ENCODE results near the gene BICC1. TPM values are rescaled to one million over a fixed set of nuclear protein-coding genes. Genes with fewer than 3 reads are reported as not detected.

The BICC1 gene
- total and polyA plus RNA-seq, 2 of the 8 experiments (the other 6 are each of a cell fraction or from before 2014, with no cell fraction given) = 0.20 to 0.73 TPM

DNA sequence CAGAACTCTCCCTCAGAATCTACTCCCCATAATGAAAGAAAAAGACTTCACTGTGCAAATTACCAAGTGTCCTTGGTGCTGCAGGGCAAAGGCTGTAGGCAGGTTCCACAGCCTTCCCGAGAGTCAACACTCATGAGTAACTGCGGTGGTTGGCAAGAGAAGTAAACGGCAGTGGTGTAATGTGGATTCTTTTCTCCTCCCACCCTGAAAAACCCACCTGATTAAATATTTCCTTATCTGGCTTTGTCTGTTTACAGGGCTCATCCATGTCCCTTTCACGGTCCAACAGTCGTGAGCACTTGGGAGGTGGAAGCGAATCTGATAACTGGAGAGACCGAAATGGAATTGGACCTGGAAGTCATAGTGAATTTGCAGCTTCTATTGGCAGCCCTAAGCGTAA lies 300.9 kb downstream of the BICC1 start:
- Histone ChIP-seq H4K20me1 (replicated peaks in 1 of 2; ENCODE audit: control insufficient read depth in 1 of 2, insufficient read depth in 2 of 2, low read length in 2 of 2) (no peaks in the 10 kb centered on the region), H2BK12ac (ENCODE audit: low read depth, low read length) (no peak overlapping the region), H4K8ac (ENCODE audit: extremely low read depth, insufficient read depth, low read length) (no peak overlapping the region), H3K79me2 (ENCODE audit: control insufficient read depth in 1 of 2, insufficient read depth in 2 of 2, low read length in 2 of 2) (no peaks in the 10 kb centered on the region), H2BK120ac (replicated peaks; ENCODE audit: low read depth, low read length) (no peak overlapping the region), H4K91ac (replicated peaks; ENCODE audit: insufficient read length, low read length) (no peak overlapping the region), H3K14ac (ENCODE audit: insufficient read length) (no peak overlapping the region), H2BK5ac (ENCODE audit: low read depth, low read length) (no peak overlapping the region), H3K18ac (ENCODE audit: extremely low read depth, low read length) (no peak overlapping the region), H3K23me2 (ENCODE audit: low read depth, low read length) (no peaks in the 10 kb centered on the region; the same call in 1 of the 2 replicates), H2AFZ (ENCODE audit: low read length) (no peak overlapping the region), H3K23ac (ENCODE audit: insufficient read length) (no peak overlapping the region), H3K36me3 (ENCODE audit: control insufficient read depth in 2 of 4, insufficient read depth in 4 of 4, low read length in 3 of 4) (no peaks in the 10 kb centered on the region), H2BK15ac (ENCODE audit: low read length) (no peak overlapping the region), H3K27me3 (replicated peaks in 1 of 4; ENCODE audit: control insufficient read depth in 3 of 4, extremely low read depth in 1 of 4, insufficient read depth in 3 of 4, low read length in 3 of 4) (no peaks in the 10 kb centered on the region), H3K56ac (replicated peaks; ENCODE audit: insufficient read length, low read depth, low read length) (no peak overlapping the region), H3K27ac (ENCODE audit: low read depth, low read length) (no peak overlapping the region), H3K9me3 (ENCODE audit: insufficient read depth in 2 of 2, low read depth in 1 of 2, low read length in 1 of 2) (no peaks in the 10 kb centered on the region), H3K4me3 (ENCODE audit: extremely low read depth in 1 of 4, insufficient read depth in 2 of 4, low read depth in 3 of 4, low read length in 4 of 4) (no peak overlapping the region), H3K9ac (replicated peaks in 1 of 4; ENCODE audit: extremely low read depth in 1 of 4, low read depth in 3 of 4, low read length in 3 of 4) (no peak overlapping the region), H3K4me2 (ENCODE audit: insufficient read depth in 1 of 2, low read depth in 2 of 2, low read length in 2 of 2) (no peak overlapping the region), H4K5ac (ENCODE audit: insufficient read length, low read depth, low read length) (no peak overlapping the region), H3K79me1 (ENCODE audit: low read depth, low read length) (no peaks in the 10 kb centered on the region), H3K4ac (replicated peaks; ENCODE audit: insufficient read length, low read depth, low read length) (no peak overlapping the region), H2BK20ac (ENCODE audit: low read length) (no peak overlapping the region), H3K4me1 (replicated peaks in 1 of 4; ENCODE audit: control insufficient read depth in 3 of 4, insufficient read depth in 4 of 4, low read length in 3 of 4) (no peaks in the 10 kb centered on the region), H2AK5ac (ENCODE audit: low read depth, low read length) (no peak overlapping the region)
- 90% methylated on average over 8 of the region's 8 CpGs; no CpG with 5 or more reads in 1 of the 2 experiments for WGBS, 2 experiments (ENCODE audit: extremely low coverage in 1 of 2, insufficient coverage in 1 of 2, insufficient read length in 1 of 2, insufficient replicate concordance in 2 of 2, low coverage in 1 of 2, low lambda C conversion rate in 2 of 2, missing lambda C conversion rate in 1 of 2)
- no peak for FAIRE-seq
- ChIA-PET POLR2A (ENCODE audit: partially characterized antibody) (no interaction called here), CTCF (ENCODE audit: partially characterized antibody) (interaction anchor here (1.6 kb wide), 1 partner anchor 30 kb away, joined by 3 read pairs; no protein-coding TSS in a partner anchor)
- no peak for DNase-seq (ENCODE audit: low read depth in 1 of 2, low spot score in 2 of 2)
- no peak for TF ChIP-seq TAF7 (optimal IDR thresholded peaks at IDR 0.05; ENCODE audit: borderline replicate concordance, low read depth, low read length)
- TF ChIP-seq, protein P1, sequence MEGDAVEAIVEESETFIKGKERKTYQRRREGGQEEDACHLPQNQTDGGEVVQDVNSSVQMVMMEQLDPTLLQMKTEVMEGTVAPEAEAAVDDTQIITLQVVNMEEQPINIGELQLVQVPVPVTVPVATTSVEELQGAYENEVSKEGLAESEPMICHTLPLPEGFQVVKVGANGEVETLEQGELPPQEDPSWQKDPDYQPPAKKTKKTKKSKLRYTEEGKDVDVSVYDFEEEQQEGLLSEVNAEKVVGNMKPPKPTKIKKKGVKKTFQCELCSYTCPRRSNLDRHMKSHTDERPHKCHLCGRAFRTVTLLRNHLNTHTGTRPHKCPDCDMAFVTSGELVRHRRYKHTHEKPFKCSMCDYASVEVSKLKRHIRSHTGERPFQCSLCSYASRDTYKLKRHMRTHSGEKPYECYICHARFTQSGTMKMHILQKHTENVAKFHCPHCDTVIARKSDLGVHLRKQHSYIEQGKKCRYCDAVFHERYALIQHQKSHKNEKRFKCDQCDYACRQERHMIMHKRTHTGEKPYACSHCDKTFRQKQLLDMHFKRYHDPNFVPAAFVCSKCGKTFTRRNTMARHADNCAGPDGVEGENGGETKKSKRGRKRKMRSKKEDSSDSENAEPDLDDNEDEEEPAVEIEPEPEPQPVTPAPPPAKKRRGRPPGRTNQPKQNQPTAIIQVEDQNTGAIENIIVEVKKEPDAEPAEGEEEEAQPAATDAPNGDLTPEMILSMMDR (IDR thresholded peaks at IDR 0.05; ENCODE audit: control extremely low read depth in 1 of 3, insufficient read depth in 1 of 3, low read depth in 1 of 3, low read length in 3 of 3) = no peak
- TF ChIP-seq SIN3A (conservative IDR thresholded peaks at IDR 0.05 in 1 of 2, IDR thresholded peaks at IDR 0.05 in 1 of 2; ENCODE audit: low read depth in 1 of 2, low read length in 2 of 2) = no peak
- no peak for TF ChIP-seq BCL11A (IDR thresholded peaks at IDR 0.05; ENCODE audit: low read depth in 2 of 2, low read length in 2 of 2)
- TF ChIP-seq TEAD4 (IDR thresholded peaks at IDR 0.05; ENCODE audit: low read depth, low read length) = no peak
- no peak for TF ChIP-seq CBX8 (IDR thresholded peaks at IDR 0.05; ENCODE audit: borderline replicate concordance, low read depth, low read length)
- TF ChIP-seq SIX5 (IDR thresholded peaks at IDR 0.05; ENCODE audit: low read depth, low read length) = no peak
- no peak for TF ChIP-seq PHF8 (conservative IDR thresholded peaks at IDR 0.05; ENCODE audit: low read depth, low read length)
- TF ChIP-seq SP2 (IDR thresholded peaks at IDR 0.05; ENCODE audit: low read length) = no peak
- TF ChIP-seq, protein P2, sequence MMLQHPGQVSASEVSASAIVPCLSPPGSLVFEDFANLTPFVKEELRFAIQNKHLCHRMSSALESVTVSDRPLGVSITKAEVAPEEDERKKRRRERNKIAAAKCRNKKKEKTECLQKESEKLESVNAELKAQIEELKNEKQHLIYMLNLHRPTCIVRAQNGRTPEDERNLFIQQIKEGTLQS (IDR thresholded peaks at IDR 0.05; ENCODE audit: insufficient read depth, low read depth, low read length) = no peak
- no peak for TF ChIP-seq BACH1 (IDR thresholded peaks at IDR 0.05; ENCODE audit: low read length)
- TF ChIP-seq ASH2L (IDR thresholded peaks at IDR 0.05; ENCODE audit: low read length) = no peak
